ENCODE data around the gene PEX5.
"Not testable (repeated sequence)": the region's sequence is repeated elsewhere in the genome, so short reads cannot be mapped to it uniquely, and the experiment has no call there.

The PEX5 gene

GRCh38 chr12:7219599-7220243, 30.2 kb downstream of the PEX5 start:
- no peak for DNase-seq

GRCh38 chr12:7221486-7221885, 32.0 kb downstream of the PEX5 start:
- DNase-seq: no peak

GRCh38 chr12:7229741-7230140, 40.3 kb downstream of the PEX5 start:
- DNase-seq: no peak

GRCh38 chr12:7241404-7242005, 52.0 kb downstream of the PEX5 start:
- no peak for DNase-seq

- no peak for DNase-seq
Measured at GRCh38 chr12:7242176-7243101, 53.0 kb downstream of the PEX5 start.

GRCh38 chr12:7251328-7251996, 62.0 kb downstream of the PEX5 start:
- DNase-seq: not testable (repeated sequence)

- no peak for DNase-seq
Measured at GRCh38 chr12:7259060-7259459, 69.6 kb downstream of the PEX5 start.

Measured in NCI-H187 treated with DMSO at 0.1 percent for 48 hours (cell line).